Stimulated activated naive CD4-positive, alpha-beta T cell (primary cell): ENCODE results near the gene MAGI2.

ENCODE experiments used
- DNase-seq, 6 experiments: peaks; one replicate each; lab custom pipeline; 2025; lab: John Stamatoyannopoulos, UW

The MAGI2 gene

GRCh38 chr7:77995717-77996116, 1457.8 kb downstream of the MAGI2 start:
- no peak for DNase-seq

- no peak for DNase-seq
These were observed 1459.6 kb downstream of the MAGI2 start for GRCh38 chr7:77993838-77994237.

- no peak for DNase-seq
These were observed 1461.8 kb downstream of the MAGI2 start for GRCh38 chr7:77991656-77992055.

GRCh38 chr7:77989981-77990566, 1463.4 kb downstream of the MAGI2 start:
- no peak for DNase-seq

- no peak for DNase-seq
These were observed 1467.5 kb downstream of the MAGI2 start for GRCh38 chr7:77985974-77986339.

GRCh38 chr7:77985232-77985973, 1468.1 kb downstream of the MAGI2 start:
- DNase-seq: no peak

- DNase-seq: no peak
These were observed 1469.5 kb downstream of the MAGI2 start for GRCh38 chr7:77983973-77984372.

- no peak for DNase-seq
These were observed 1470.4 kb downstream of the MAGI2 start for GRCh38 chr7:77982926-77983550.

GRCh38 chr7:77980087-77980713, 1473.3 kb downstream of the MAGI2 start:
- no peak for DNase-seq

GRCh38 chr7:77979219-77979618, 1474.2 kb downstream of the MAGI2 start:
- DNase-seq: no peak

GRCh38 chr7:77975672-77976480, 1477.6 kb downstream of the MAGI2 start:
- no peak for DNase-seq

- no peak for DNase-seq
These were observed 1481.7 kb downstream of the MAGI2 start for GRCh38 chr7:77971726-77972125.

GRCh38 chr7:77967429-77967828, 1486.0 kb downstream of the MAGI2 start:
- DNase-seq: no peak
